Endothelial cell (in vitro differentiated cells): ENCODE results near the gene IL1RL2. TPM values are rescaled to one million over a fixed set of nuclear protein-coding genes. Genes with fewer than 3 reads are reported as not detected.

Experiments
- DNase-seq: peaks from one replicate; pipeline ENCODE4 v3.0.0; 2021; ENCODE audit warnings: low spot score
- H3K27ac Mint-ChIP-seq: one replicate; pipeline ENCODE4 v1.8.0; 2021; ENCODE audit warnings: mixed read lengths, inconsistent platforms; ENCODE audit not compliant: unreplicated experiment
- H3K27me3 Mint-ChIP-seq: one replicate; pipeline ENCODE4 v1.8.0; 2021; ENCODE audit warnings: mild to moderate bottlenecking, moderate library complexity, mixed read lengths, inconsistent platforms; ENCODE audit not compliant: unreplicated experiment
- H3K36me3 Mint-ChIP-seq: one replicate; pipeline ENCODE4 v1.8.0; 2021; ENCODE audit warnings: mild to moderate bottlenecking, low read depth, mixed read lengths, inconsistent platforms; ENCODE audit not compliant: unreplicated experiment
- H3K4me1 Mint-ChIP-seq: one replicate; pipeline ENCODE4 v1.8.0; 2021; ENCODE audit warnings: mild to moderate bottlenecking, mixed read lengths, inconsistent platforms; ENCODE audit not compliant: unreplicated experiment
- H3K4me3 Mint-ChIP-seq: one replicate; pipeline ENCODE4 v1.8.0; 2021; ENCODE audit warnings: mild to moderate bottlenecking, mixed read lengths, inconsistent platforms; ENCODE audit not compliant: unreplicated experiment
- H3K9me3 Mint-ChIP-seq: one replicate; pipeline ENCODE4 v1.8.0; 2021; ENCODE audit warnings: mixed read lengths, inconsistent platforms; ENCODE audit not compliant: unreplicated experiment
- total RNA-seq: library from RNA; stranded (reverse); fragmentation: NEBNext Ultra II Directional; extraction: Animal tissue kit (Norgen Biotek cat#: 25700); gene quantifications from one replicate; pipeline ENCODE4 v1.2.1, GENCODE V29; 2021; ENCODE audit not compliant: unreplicated experiment
- TF ChIP-seq, protein P1 (sequence below): fragments of 200-600 bp; sonication (generic); IDR thresholded peaks from one replicate; pipeline ENCODE4 v1.5.0; 2021; ENCODE audit warnings: antibody characterized with exemption; ENCODE audit not compliant: unreplicated experiment

Gene IL1RL2
- total RNA-seq, 1 donor from 2014 or later, result not detected

DNA sequence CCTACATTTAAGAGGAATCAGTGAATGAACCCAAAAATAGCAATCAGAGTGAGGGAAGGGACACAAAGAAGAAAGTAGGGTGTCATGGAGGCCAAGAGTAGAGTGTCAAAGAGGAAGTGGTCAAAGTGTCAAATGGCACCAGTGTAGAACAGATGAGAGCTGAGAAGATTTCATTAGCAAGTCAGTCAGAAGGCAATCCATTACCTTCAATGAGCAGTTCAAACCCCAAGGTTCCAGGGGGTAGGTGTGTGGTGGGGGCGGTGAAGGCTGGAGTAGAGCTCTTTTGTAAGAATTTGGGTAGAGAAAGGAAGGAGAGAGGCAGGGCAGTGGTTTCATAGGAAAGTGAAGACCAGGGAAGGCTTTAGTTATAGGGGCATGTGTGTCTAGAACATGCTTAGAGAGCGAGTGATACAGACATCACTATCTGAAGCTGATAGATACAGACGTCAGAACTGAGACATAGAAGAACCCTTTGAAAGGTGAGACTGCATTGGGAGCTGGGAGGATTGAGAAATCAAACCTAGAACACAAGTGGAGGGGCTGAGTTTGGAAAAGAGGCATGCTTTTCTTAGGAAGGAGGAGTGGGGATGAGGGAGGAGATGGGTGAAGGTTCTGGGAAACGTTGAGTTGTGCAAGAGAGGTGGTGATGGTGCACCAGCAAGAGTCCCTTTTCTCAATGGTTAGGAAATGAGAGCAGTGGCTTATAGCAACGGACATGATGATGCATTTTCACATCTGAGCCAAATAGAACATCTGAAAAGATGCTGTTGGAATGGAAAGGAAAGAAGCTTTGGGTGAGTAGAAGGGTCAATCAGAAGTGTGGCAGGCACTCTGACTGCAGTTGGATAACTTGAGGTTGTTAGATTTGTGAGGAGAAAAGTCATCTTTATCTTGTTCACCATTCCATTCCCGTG lies 75.7 kb downstream of the IL1RL2 start:
- peaks cover 2% of the 10 kb centered on the region for H3K27me3 Mint-ChIP-seq
- no peaks in the 10 kb centered on the region for H3K36me3 Mint-ChIP-seq
- H3K27ac Mint-ChIP-seq, result no peak overlapping the region
- H3K9me3 Mint-ChIP-seq, result no peaks in the 10 kb centered on the region
- H3K4me1 Mint-ChIP-seq, result no peaks in the 10 kb centered on the region
- no peak for DNase-seq
- TF ChIP-seq, protein P1, sequence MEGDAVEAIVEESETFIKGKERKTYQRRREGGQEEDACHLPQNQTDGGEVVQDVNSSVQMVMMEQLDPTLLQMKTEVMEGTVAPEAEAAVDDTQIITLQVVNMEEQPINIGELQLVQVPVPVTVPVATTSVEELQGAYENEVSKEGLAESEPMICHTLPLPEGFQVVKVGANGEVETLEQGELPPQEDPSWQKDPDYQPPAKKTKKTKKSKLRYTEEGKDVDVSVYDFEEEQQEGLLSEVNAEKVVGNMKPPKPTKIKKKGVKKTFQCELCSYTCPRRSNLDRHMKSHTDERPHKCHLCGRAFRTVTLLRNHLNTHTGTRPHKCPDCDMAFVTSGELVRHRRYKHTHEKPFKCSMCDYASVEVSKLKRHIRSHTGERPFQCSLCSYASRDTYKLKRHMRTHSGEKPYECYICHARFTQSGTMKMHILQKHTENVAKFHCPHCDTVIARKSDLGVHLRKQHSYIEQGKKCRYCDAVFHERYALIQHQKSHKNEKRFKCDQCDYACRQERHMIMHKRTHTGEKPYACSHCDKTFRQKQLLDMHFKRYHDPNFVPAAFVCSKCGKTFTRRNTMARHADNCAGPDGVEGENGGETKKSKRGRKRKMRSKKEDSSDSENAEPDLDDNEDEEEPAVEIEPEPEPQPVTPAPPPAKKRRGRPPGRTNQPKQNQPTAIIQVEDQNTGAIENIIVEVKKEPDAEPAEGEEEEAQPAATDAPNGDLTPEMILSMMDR, result no peak
- no peak overlapping the region for H3K4me3 Mint-ChIP-seq

DNA sequence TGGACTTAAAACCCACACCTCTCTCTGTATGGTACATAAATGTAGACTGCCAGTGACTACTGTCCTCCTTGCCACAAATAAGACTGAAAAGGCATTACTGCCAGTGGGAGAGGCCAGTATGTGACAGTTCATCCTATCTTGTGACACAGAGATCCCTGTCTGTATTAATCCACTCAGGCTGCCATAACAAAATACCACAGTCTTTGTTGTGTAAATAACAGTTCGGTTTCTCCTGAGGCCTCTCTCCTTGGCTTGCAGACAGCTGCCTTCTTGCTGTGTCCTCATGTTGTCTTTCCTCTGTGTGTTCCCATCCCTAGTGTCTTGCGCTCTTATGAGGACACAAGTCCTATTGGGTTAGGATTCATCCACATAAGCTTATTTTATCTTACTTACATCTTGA lies 78.1 kb downstream of the IL1RL2 start:
- H3K9me3 Mint-ChIP-seq, result no peaks in the 10 kb centered on the region
- H3K27me3 Mint-ChIP-seq, result peaks cover 5% of the 10 kb centered on the region
- TF ChIP-seq, protein P1, result no peak
- no peaks in the 10 kb centered on the region for H3K36me3 Mint-ChIP-seq
- H3K4me1 Mint-ChIP-seq, result no peaks in the 10 kb centered on the region
- no peak overlapping the region for H3K27ac Mint-ChIP-seq
- no peak for DNase-seq
- no peak overlapping the region for H3K4me3 Mint-ChIP-seq

DNA sequence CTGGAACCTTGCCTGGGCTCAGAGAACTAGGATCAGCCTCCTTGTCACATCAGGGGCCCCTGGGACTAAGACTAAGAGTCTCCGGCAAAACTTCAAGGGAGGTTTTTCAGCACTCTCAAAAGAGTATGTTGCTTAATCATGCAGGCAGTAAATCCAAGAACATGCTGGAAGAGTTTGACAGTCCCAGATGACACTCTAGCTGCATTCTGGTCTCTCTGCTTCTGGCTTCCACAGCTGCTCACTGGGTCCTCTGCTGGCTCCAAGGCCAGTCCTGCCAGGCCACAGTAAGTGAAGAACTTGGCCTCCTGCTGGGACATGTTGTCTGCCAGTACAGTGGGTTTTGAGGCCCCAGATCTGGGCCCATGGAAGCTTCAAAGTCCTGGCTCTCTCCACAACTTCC lies 79.4 kb downstream of the IL1RL2 start:
- no peak for DNase-seq
- TF ChIP-seq, protein P1, result no peak
- H3K4me3 Mint-ChIP-seq, result no peak overlapping the region
- no peaks in the 10 kb centered on the region for H3K4me1 Mint-ChIP-seq
- no peaks in the 10 kb centered on the region for H3K9me3 Mint-ChIP-seq
- no peaks in the 10 kb centered on the region for H3K36me3 Mint-ChIP-seq
- no peak overlapping the region for H3K27ac Mint-ChIP-seq
- H3K27me3 Mint-ChIP-seq, result peaks cover 9% of the 10 kb centered on the region

DNA sequence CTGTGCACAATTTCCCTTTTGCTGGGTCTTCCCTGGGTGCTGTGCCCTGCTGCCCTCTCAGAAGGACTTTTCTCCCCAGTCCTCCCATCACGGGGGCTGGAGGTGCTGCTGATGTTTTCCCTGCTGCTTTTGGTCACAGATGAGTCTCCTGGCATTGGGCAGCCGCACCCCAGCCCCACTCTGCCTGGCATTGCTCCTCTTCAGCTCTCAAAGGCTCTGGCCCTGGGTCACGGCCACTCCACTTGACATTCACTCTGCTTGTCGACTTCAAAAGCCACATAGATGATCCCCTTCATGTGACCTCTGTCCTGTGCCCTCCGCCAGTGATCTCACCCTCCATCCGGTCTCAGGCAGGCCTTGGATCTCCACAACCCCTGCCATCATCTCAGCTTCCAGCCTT lies 81.0 kb downstream of the IL1RL2 start:
- Mint-ChIP-seq H3K27ac (no peak overlapping the region), H3K9me3 (no peaks in the 10 kb centered on the region), H3K4me3 (no peak overlapping the region), H3K36me3 (no peaks in the 10 kb centered on the region), H3K27me3 (peaks cover 9% of the 10 kb centered on the region), H3K4me1 (no peaks in the 10 kb centered on the region)
- no peak for DNase-seq
- TF ChIP-seq, protein P1, result no peak

DNA sequence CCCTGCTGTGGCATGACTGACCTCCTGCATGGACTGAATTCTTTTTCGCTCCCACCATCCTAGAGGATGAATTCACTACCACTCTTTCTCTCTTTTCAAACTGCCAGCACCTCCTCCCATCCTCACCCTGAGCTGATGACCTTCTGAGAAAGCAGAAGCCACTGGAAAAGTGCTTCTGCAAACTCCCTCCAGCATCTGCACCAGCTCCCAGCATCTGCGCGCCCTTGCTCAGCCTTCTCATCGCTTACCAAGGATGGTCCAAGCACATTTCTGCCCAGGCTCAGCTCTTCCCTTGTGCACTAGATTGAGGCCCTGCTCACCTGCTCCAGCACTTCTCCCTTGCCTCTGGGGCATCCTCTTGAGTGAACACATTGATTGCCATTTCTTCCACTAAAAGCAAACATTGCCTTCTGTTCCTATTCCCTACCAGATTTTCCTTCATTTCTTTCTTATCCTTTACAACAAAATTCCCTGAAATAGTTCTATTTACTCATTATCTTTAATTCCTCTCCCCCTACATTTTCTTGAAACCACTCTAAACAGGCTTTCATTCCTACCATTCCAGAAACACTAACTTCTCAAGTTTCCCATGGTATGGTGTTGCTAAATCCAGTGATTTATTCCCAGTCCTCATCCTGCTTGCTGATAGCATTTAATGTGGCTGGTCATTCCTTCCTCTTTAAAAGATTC lies 81.8 kb downstream of the IL1RL2 start:
- TF ChIP-seq, protein P1, result no peak
- no peaks in the 10 kb centered on the region for H3K36me3 Mint-ChIP-seq
- no peaks in the 10 kb centered on the region for H3K9me3 Mint-ChIP-seq
- H3K4me3 Mint-ChIP-seq, result no peak overlapping the region
- H3K4me1 Mint-ChIP-seq, result peaks cover under 1% of the 10 kb centered on the region
- no peak overlapping the region for H3K27ac Mint-ChIP-seq
- no peak for DNase-seq
- peaks cover 9% of the 10 kb centered on the region for H3K27me3 Mint-ChIP-seq
